ENCODE measurements around the gene KCNQ1.

The KCNQ1 gene

DNA sequence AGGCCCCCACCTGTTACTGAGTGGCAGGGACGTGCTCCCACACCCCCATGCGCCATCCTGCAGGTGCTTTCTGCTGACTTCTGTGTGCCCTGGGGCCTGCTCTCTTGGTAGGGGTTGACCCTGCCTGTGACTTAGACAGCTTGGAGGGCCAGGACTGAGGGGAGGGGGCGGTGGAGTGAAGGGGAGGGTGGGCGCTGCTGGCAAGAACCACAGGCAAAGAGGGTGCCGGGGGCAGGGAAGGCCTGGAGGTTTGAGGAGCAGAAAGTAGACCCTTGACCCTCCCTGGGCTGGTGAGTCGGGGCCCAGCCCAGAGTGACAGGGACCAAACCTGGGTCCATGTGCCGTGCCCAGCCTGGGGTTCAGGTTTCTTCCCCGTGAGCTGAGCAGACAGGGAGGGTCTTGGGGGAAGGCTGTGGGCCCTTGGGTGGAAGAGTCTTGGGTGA, 17.8 kb downstream of the KCNQ1 start:
- FAIRE-seq = no peak

DNA sequence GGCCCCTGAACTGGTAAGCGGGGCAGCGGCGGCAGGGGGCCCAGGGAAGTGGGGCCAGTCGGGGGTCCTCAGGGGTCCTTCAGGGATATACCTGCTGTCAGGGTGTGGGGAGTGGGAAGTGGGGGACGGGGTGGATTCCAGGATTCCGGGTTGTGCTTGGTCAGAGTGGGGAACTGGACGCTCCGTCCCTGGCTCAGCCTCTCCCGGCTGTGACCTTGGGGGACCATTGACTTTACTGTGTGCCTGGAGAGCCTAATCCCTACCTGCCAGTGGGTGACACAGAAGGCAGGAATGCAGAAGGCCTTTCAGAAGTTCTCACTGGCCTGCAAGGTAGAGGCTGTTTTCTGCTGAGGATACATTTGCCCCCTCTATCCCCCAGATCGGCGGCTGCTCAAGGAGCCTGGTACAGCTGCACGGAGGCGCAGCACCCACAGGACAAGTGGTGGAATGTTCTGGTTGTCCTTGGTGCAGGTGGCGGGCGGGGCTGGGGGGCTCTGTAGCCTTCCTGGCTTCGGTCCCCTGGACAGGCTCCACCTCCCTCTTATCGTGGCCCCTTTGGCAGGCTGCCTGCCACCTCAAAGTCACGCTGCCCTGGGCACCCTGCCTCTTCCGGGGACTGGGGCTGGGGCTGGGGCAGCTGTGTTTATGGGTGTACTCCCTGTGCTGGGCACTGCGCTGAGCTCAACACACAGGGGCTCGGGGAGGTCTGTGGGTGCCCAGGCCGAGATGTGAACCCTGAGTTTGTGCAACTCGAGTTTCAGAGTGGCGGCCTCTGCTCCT, 18.4 kb downstream of the KCNQ1 start:
- FAIRE-seq = no peak

DNA sequence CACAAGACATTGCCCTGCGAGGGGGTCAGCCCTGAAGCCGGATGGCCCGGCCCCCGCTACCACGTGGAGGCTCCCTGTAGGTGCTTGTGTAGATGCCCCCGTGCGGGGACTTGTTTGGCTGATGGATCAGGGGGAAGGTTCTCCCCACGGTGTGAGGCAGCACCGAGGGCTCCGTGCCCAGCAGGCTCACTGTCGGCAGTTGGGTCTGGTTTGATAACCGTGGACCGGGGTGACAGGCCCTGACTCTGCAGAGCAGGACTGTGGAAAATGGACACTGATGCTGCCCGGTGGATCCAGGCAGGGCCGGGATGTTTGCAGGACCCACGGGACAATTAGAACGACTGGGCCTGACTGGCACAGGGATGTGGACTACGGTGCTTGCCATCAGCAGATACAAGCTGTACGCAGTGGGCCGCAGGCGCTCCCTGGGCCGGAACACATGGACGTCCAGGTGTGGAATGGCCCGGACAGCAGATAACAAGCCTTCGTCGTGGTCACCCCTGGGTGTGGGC, 19.0 kb downstream of the KCNQ1 start:
- no peak for FAIRE-seq

DNA sequence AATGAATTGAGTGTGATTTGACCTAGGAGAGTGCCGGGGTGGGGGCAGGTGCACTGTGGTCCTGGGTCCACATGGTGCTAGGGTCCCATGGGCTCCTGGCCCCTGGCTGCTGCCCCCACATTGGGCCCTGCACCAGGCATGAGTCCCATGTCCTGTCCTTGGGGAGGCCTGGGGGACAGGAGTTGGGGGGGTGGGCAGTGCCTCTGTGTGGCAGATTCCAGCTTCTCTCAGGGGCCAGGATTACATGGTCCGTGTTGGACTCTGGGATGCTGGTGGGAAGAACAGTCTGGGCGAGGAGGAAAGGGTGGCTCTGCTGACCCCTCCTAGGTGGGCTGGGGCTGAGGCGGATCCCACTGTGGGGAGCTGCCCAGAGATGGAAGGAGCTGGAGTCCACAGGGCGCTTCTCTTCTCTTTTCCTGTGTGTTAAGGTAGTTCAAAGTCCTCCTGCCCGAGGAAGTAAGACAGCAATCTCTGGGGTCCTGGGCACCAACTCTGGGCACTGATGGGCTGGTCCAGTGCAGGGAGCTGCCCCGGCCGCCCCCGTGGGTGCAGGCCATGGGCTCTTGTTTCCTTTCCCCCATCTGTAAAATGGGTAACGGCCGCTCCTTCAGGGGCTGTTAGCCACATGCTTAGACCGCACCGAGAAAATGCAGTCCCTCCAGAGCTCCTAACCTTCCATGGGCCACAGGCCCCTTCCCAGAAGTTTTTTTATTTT, 19.8 kb downstream of the KCNQ1 start:
- no peak for FAIRE-seq

DNA sequence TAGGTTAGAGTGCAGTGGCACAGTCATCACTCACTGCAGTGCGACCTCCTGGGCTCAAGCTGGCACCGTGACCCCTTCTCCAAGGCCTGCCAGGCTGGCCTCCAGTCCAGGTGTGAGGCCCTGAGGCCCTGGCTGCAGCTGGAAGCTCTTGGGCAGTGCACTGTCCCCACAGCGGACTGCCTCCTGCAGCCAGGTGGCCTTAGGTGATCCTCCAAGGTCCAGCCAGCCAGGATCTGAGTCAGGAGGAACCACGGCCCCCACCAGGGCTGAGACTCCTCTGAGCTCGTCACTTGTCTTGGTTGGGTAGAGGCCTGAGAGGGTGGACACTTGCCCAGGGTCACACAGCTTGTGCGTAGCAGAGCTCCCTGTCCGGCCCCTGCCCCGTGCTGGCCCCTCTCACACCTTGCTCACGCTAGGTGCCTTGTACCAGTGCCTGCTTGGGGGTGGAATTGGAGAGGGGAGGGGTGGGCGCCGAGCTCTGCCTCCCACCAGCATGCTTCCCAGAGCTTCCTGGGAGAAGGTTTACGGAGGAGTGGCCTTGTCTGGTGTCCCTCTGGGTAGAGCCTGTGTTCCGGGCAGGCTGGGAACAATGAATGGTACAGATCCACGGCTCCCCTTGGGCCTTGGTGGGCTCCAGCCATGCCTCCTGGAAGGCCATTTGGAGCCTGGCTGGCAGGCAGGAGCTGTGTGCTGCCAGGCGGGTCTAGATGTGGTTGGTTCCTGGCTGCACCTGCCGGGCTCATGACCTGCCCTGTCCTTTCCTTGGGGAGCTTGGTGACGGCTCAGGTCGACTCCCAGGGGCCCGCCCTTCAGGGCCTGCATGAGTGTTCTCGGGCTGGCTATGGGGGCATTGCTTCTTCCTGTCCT, 20.6 kb downstream of the KCNQ1 start:
- no peak for FAIRE-seq

DNA sequence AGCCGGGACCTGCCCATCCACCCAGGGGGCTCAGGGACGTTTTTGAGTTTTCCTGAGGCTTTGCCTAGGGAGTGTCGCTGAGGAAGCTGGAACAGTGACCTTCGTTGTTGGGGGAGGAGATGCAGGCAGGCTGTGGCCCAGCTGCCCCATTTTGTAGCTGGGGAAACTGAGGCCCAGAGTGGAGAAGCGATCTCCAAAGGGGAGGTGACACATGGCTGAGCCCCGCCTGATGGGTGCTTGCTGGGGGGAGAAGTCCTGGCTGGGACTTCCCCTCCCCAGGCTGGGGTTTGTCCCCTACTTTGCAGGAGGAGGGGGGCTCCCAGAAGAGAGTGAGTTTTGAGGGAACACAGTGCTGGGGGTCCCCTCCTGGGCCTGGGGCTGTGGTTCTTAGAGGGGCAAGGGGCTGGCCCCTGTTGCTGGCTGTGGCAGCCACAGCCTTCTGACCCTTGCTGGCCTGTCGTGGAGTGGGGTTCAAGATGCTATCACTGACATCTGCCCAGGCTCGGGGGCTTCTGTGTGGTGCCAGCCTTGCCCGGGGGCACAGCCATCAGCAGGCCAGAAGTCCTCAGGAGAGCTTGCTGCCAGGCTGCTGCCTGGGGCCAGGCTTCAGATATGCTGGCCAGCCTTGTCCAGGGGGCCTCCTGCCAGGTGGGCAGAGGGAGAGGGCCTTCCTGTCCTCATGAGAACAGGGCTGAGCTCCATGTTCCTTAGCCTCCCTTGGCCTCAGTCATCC, 21.4 kb downstream of the KCNQ1 start:
- no peak for FAIRE-seq

DNA sequence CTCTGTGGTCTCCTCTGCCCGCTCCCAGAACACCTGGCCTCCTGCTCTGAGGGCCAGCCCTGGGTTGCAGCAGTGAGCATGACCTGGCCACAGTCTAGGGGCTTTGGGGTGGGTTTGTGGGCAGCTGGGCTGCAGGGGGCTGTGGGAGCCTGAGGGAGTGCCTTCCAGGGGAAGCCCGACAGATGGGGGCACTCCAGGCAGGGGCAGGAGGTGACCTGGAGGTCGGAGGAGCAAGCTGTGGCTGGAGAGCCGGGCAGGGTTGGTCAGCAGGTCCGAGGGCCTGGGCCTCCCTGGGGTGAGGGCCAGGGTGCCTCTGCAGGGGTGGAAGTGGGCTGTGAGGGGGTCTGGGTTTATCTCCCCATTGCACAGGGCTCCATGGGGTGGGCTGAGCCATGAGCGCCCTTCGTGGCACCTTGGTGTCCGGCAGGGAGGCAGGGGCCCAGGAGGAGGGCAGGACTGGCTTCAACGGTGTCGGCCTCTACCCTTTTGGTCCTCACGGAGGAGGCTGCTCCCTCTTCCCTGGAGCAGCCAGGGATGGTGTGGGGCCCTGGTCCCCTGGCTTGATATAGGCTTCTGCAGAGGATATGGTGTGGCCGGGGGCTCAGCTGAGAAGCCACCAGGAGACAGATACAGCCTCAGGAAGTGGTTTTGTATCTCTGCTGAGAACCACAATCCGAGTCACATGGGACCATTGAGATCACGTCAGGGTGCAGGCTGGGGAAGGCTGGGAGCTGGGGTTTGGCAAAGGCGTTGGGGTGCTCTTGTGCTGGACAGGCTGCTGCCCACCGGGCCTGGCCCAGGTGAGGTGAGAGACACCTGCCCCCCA, 22.3 kb downstream of the KCNQ1 start:
- no peak for FAIRE-seq

DNA sequence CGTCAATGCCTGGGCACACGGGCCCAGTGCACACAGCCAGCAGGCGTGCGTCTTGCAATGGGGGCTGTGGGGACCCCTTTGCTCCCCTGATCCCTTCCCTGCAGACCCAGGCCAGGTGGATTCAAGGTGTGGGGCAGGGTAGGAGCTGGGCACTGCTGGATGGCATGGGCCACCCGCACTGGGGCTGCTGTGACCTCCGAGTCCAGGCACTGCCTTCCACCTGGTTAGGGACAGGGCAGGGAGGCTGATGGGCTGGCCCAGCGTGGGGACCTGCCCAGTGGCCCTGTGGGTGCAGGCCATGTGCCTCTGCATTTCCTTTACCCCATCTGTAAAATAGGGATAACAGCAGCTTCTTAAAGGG, 22.9 kb downstream of the KCNQ1 start:
- FAIRE-seq = no peak

DNA sequence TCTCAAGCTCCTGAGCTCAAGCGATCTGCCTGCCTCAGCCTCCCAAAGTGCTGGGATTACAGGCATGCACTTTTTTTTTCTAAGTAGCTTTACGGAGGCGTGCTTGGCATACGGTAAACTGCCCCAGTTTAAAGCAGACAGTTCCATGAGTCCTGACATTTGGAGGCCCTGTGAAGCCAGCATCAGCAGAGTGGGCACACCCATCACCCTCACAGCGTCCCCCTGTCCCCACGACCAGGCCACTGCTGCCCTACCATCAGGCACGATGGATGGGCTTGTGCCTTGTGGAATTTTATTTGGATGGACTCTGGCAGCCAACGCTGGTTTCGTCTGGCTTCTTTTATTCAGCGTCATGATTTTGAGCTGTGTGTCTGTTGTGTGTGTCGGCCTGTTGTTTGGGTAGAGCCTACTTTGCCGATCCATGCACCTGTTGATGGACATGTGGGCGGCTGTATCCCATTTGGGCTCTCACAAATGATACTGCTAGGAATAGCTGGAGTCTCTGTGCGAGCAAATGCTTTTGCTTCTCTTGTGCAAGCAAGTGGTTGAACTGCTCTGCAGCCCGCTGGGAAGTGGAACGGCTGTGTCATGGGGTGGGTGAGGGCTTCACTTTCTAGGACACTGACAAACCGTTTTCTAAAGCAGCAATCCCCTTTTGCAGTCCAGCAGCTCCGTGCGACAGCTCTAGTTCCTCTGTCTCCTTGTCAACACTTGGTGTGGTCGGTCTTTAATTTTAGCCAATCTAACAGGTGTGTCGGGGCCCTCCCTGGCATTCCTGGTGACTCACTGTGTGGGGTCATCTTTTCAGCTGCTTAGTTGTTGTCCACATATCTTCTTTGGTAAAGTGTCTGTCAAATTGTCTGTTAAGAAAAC, 23.8 kb downstream of the KCNQ1 start:
- FAIRE-seq = no peak

DNA sequence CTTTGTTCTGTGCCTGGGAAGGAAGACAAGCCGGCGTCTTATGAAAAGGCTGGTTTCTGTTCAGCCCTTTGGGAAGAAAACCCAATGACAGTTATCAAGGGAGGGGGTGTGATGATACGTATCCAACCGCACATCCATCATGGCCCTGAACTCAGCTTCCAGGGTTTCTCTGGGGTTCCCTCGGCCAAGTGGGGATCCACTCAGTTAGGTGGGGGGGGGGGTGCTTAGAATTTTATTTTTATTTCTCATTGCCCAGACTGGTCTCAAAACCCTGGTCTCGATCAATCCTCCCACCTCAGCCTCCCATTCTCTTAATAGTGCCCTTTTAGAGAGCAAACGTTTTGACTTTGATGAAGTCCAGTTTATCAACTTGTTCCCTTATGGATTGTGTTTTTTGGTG, 25.7 kb downstream of the KCNQ1 start:
- FAIRE-seq = no peak

DNA sequence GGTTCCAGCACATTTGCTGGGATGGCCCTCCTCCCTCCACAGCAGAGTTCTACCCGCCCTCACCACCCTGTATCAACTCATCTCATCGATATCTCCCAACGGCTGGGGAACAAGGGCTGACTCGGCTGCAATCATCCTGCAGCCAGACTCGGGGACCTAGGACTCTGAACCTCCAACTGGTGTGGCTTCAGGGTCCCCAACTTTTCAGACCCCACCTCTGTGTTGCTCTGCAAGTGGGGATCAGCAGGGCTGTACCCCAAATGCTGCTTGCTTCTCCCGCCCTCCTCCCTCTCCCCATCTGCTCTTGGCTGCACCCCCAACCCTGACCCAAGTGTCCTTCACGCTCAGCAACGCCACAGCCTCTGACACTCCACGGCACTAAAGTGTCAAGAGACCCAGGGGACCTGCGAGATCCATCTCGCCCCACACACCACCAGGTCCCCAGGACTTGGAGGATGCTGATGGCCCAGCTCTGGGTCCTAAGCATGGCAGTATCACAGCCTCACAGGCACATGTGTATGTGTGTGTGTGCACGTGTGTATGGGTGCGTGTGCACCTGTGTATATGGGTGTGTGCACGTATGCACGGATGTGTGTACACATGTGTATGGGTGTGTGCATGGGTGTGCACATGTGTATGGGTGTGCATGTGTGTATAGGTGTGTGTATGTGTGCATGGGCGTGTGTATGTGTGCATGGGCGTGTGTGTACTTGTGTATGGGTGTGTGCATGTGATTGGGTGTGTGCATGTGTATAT, 26.4 kb downstream of the KCNQ1 start:
- no peak for FAIRE-seq

DNA sequence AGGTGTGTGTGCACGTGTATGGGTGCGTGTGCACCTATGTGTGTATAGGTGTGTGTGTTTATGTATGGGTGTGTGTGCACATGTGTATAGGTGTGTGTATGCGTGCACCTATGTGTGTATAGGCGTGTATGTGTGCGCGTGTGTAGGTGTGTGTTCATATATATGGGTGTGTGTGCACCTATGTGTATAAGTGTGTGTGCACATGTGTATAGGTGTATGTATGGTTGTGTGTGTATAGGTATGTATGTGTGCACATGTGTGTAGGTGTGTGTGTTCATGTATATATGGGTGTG, 26.9 kb downstream of the KCNQ1 start:
- no peak for FAIRE-seq

DNA sequence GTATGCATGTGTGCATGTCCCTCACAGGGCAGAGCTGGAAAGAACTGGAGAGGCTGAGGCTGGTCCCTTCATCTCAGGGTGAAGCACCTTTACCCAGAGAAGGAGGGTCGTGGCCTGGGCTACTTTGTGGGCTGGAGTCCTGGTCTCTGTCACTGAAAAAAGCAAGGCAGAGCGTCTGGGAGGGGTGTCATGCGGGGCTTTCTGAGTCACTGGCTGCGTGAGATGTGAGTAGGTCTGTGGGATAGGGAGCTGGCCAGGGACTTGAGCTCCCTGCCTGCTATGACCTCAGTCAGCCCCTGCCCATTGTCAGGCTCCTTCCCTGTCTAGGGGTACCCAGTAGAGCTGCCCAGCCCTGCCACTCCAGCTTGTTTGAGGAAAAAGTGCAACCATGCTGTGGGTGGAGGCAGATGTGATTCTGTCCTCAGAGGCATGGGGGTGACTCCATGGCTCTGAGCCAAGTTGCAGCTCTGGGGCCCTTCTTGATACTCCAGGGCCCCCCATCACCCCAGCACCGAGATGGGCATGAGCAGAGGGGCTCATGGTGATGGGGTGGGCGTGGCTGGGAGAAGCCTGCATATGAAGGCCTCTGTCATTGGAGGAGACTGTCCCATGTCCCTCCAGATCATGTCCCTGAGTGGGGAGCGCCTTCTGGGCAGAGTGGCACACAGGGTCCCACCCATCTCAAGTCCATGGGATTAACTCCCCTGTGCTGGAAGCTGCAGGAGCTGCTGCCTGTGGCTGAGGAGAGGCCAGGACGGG, 27.8 kb downstream of the KCNQ1 start:
- no peak for FAIRE-seq

DNA sequence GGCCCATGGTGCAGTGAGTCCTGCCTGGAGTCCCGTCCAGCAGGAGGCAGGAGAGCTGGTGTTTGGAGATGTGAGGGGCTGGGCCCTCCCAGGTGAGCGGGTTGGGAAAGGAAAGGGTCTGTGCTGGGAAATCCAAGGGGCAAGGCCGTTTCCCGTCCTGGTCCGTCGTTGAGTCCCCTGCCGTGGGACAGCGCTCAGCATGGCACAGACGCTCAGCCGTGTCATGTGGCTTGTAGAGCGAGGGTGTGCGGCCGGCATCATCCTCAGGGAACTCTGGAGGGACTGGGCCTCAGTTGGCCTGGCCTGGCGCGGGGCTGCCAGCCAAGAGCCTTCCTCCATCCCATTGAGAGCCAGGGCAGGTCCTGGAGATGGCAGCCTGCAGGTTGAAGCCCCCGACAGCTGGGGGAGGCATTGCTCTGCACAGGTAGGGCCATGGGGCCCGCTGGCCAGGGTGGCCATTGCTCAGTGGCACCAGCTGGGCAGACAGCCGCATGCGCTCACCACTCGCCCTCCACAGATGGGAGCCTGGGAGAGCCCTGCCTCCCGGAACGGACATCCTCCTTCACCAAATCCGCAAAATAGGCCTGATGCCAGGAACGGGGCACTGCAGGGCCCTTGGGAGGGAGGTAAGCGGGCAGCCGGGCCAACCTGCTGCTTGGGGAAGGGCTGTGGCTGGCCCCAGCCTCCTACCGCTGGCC, 28.7 kb downstream of the KCNQ1 start:
- FAIRE-seq = no peak

DNA sequence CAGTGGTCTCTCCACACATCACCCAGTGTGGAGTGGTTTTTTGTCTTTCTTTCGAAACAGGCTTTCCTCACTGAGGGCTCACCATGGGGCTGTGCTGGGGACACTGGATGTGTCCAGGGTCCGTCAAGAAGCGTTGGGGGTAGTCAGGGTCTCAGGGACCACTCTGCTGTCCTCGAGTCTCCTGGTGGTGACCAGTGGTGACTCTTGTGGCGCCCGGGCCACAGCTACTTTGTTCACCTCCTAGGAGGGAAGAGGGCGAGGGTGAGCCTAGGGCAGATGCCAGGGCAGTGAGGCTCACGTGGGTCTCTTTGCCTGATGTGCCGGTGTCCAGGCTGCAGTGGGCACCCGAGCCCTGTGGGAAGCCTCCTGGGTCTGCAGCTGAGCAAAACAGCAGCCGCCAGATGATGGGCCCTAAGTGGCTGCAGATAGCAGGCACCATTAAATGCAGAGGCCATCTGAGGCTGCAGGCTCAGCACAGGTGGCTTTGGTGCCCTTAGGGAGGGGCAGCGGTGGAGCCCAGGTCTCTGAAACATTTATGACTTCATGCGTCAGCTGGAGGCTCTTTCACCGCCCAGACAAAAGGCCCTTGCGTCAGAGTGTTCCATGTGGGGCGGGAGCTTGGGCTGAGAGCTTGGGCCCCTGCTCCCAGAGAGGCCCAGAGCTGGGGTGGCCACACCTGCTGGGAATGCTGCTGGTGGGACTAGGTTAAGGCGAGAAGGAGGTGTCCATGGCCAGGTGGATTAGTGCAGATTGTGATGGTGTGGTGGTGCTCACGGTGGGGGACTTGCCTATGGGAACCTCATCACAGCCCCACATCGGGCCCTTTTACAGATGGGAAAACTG, 29.5 kb downstream of the KCNQ1 start:
- no peak for FAIRE-seq

DNA sequence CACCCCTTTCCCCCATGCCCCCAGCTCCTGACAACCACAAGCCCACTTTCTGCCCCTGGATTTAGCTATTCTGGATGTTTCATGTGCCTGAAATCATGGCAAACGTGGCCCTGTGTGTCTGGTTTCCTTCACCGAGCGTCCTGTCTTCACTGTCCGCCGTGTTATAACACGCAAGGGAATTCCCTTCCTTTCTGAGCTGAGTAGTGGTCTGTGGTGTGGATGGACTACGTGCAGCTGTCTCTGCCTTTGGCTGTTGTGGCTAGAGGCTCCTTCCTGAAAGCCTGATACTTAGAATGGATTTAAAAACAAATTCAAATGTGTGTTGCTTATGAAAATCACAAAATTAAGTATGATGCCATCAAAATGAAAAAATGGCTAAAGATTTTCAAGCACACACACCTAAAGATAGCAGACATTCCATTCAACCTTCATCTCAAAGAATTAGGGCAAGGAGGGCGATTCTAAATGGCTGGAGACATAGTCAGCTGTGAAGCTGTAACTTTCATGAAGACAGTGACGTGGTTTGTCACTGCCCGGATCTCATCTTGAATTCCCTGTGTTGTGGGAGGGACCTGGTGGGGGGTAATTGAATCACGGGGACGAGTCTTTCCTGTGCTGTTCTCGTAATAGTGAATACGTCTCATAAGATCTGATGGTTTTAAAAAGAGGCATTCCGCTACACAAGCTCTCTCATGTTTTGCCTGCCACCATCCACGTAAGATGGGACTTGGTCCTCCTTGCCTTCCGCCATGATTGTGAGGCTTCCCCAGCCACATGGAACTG, 30.5 kb downstream of the KCNQ1 start:
- no peak for FAIRE-seq

DNA sequence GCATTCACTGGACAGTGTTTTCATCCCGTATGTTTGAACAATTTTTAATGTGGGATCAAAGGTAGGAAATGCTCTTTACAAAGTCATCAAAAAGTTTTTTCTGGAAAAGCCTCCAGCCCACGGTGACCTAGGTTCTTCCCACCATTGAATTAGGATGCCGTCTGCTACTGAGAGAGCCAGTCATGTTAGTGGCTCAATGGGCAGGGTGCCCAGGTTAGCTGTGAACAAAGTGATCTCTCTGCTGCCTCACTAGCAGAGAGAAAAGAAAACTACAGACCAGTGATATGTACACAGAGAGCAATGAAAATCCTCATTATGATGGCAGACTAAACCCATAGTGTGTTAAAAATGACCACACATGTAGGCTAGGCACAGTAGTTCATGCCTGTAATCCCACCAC, 32.4 kb downstream of the KCNQ1 start:
- no peak for FAIRE-seq
